K562 (cell line): ENCODE measurements around the gene EZH1. TPM values are rescaled to one million over a fixed set of nuclear protein-coding genes. Genes with fewer than 3 reads are reported as not detected.
A peak's percentile ranks its signal among the peaks of the same experiment; 100 is the strongest.

ENCODE experiments used
- ATF6 ChIP-seq: sonication (generic); formaldehyde crosslinking; IDR thresholded peaks from 2 replicates; pipeline ENCODE4 v1.4.0; 2020; ENCODE audit warnings: mild to moderate bottlenecking, missing genetic modification reagents
- BCL6 ChIP-seq: fragments of 250-450 bp; sonication (Bioruptor Pico); IDR thresholded peaks from 2 replicates; pipeline ENCODE4 v1.4.0; 2020
- CBX8 ChIP-seq: fragments of 200-600 bp; sonication (generic); IDR thresholded peaks from 2 replicates; pipeline ENCODE4 v1.6.1; 2012; ENCODE audit warnings: borderline replicate concordance, mixed run types, low read depth, mild to moderate bottlenecking, moderate library complexity, mixed read lengths, low read length, control low read depth, inconsistent platforms; ENCODE audit not compliant: poor library complexity, severe bottlenecking; ENCODE audit errors: extremely low read depth
- HIVEP1 ChIP-seq: fragments of 250-450 bp; sonication (Bioruptor Pico); IDR thresholded peaks from 2 replicates; pipeline ENCODE4 v1.4.0; 2020; ENCODE audit warnings: mild to moderate bottlenecking
- NUFIP1 ChIP-seq: fragments of 450-650 bp; IDR thresholded peaks from 2 replicates; pipeline ENCODE4 v1.6.1; 2018; ENCODE audit not compliant: partially characterized antibody
- SOX6 ChIP-seq: fragments of 450-650 bp; IDR thresholded peaks from 2 replicates; pipeline ENCODE4 v1.6.1; 2014; ENCODE audit warnings: mild to moderate bottlenecking
- STAT5B ChIP-seq: fragments of 250-450 bp; sonication (Bioruptor Pico); IDR thresholded peaks from 2 replicates; pipeline ENCODE4 v1.8.0; 2021; ENCODE audit warnings: mild to moderate bottlenecking, inconsistent platforms
- TARDBP ChIP-seq: fragments of 450-650 bp; IDR thresholded peaks from 2 replicates; pipeline ENCODE4 v1.6.1; 2016
- ZBTB40 ChIP-seq, 2 experiments: fragments of 450-650 bp in 1 of 2; sonication (generic) in 1 of 2; formaldehyde crosslinking in 1 of 2; IDR thresholded peaks; 2 replicates each; pipeline versions ENCODE4 v1.7.1 to v1.9.0; 2016 to 2022; ENCODE audit warnings: inconsistent platforms in 1 of 2, mild to moderate bottlenecking in 1 of 2, missing genetic modification reagents in 1 of 2
- ZNF592 ChIP-seq: fragments of 450-650 bp; IDR thresholded peaks from 2 replicates; pipeline ENCODE4 v1.6.1; 2017; ENCODE audit warnings: antibody characterized with exemption, mild to moderate bottlenecking
- polyA plus RNA-seq, 8 experiments: library from polyadenylated mRNA; depleted of rRNA in 4 of 8; stranded (reverse) in 5 of 8; unstranded in 3 of 8; fragments of >200 nt; fragmentation: Nextera tagmentation in 2 of 8; fragmentation: Illumina TruSeq in 1 of 8; extraction: Ambion mirVana in 2 of 8; extraction: Trizol in 1 of 8; gene quantifications; 2 replicates each; pipeline versions ENCODE4 v1.2.1 to v1.2.3, GENCODE V29; 2011 to 2014; ENCODE audit warnings: inconsistent platforms in 1 of 8, missing spikeins in 1 of 8
- total RNA-seq, 7 experiments: library from RNA; depleted of rRNA in 6 of 7; stranded (reverse); fragments of >200 nt in 6 of 7; fragmentation: Illumina TruSeq in 2 of 7; extraction: Trizol in 2 of 7; gene quantifications; 2 replicates each; pipeline versions ENCODE4 v1.2.1 to v1.2.3, GENCODE V29; 2011 to 2021; ENCODE audit warnings: low replicate concordance in 1 of 7

Gene EZH1
- total and polyA plus RNA-seq, 9 of the 15 experiments (the other 6 are each of a cell fraction or from before 2014, with no cell fraction given) = 8.6 to 40.8 (median 22.9) TPM

GRCh38 chr17:42698736-42699414 lies 46.0 kb downstream of the EZH1 start (continued):
- TF ChIP-seq ATF6 (no peak), HIVEP1 (0 out of 2 replicates have a peak, but pooled peaks have one; percentile 73), SOX6 (peak; percentile 99), TARDBP (peak; percentile 99), BCL6 (no peak), CBX8 (no peak), NUFIP1 (peak; percentile 75), STAT5B (CRISPR knock-in tag) (no peak), ZNF592 (peak; percentile 90), ZBTB40 (IDR thresholded peaks at IDR 0.05) (no peak), ZBTB40 (CRISPR knock-in tag; IDR thresholded peaks at IDR 0.05) (no peak)
